ENCODE results near the gene ETV3.
A peak's percentile ranks its signal among the peaks of the same experiment; 100 is the strongest.

ETV3 gene

GRCh38 chr1:157170677-157171515, 32.7 kb upstream of the ETV3 start:
- no peak overlapping the region for H3K4me2 ChIP-seq (ENCODE audit: insufficient read depth, low read length)
- peaks cover 7% of the 10 kb centered on the region for H3K27me3 ChIP-seq (ENCODE audit: insufficient read depth, low read length, poor library complexity)
- no peak overlapping the region for H3K9ac ChIP-seq (ENCODE audit: low read depth, low read length)
- ATAC-seq (ENCODE audit: insufficient read depth, low read depth) (no peak), DNase-seq (peak; percentile 52)
- no peak overlapping the region for H3K4me3 ChIP-seq (ENCODE audit: low read depth in 1 of 2, low read length in 2 of 2)
- no peaks in the 10 kb centered on the region for H3K9me3 ChIP-seq (ENCODE audit: insufficient read depth, low read length, severe bottlenecking)
- no peaks in the 10 kb centered on the region for H3K4me1 ChIP-seq (ENCODE audit: insufficient read depth, low read length)
- H2AFZ ChIP-seq (ENCODE audit: low read depth, low read length), result no peak overlapping the region
- no peaks in the 10 kb centered on the region for H3K79me2 ChIP-seq (ENCODE audit: insufficient read depth, low read length)
- no peak overlapping the region for H3K27ac ChIP-seq (ENCODE audit: low read length)
- no peaks in the 10 kb centered on the region for H4K20me1 ChIP-seq (ENCODE audit: insufficient read depth, low read length)
- H3K36me3 ChIP-seq (ENCODE audit: insufficient read depth, low read length), result no peaks in the 10 kb centered on the region
- TF ChIP-seq EZH2 (IDR thresholded peaks at IDR 0.05; ENCODE audit: borderline replicate concordance, low read depth, low read length, severe bottlenecking), result no peak
- TF ChIP-seq, protein P1, sequence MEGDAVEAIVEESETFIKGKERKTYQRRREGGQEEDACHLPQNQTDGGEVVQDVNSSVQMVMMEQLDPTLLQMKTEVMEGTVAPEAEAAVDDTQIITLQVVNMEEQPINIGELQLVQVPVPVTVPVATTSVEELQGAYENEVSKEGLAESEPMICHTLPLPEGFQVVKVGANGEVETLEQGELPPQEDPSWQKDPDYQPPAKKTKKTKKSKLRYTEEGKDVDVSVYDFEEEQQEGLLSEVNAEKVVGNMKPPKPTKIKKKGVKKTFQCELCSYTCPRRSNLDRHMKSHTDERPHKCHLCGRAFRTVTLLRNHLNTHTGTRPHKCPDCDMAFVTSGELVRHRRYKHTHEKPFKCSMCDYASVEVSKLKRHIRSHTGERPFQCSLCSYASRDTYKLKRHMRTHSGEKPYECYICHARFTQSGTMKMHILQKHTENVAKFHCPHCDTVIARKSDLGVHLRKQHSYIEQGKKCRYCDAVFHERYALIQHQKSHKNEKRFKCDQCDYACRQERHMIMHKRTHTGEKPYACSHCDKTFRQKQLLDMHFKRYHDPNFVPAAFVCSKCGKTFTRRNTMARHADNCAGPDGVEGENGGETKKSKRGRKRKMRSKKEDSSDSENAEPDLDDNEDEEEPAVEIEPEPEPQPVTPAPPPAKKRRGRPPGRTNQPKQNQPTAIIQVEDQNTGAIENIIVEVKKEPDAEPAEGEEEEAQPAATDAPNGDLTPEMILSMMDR (IDR thresholded peaks at IDR 0.05; ENCODE audit: borderline replicate concordance, extremely low read depth, low read length, poor library complexity, severe bottlenecking), result peak; percentile 55

- H3K27ac ChIP-seq (ENCODE audit: low read length), result no peak overlapping the region
- H4K20me1 ChIP-seq (ENCODE audit: insufficient read depth, low read length), result no peaks in the 10 kb centered on the region
- H3K4me3 ChIP-seq (ENCODE audit: low read depth in 1 of 2, low read length in 2 of 2), result no peak overlapping the region
- no peaks in the 10 kb centered on the region for H3K9me3 ChIP-seq (ENCODE audit: insufficient read depth, low read length, severe bottlenecking)
- no peak for ATAC-seq (ENCODE audit: insufficient read depth, low read depth)
- H3K4me2 ChIP-seq (ENCODE audit: insufficient read depth, low read length), result no peak overlapping the region
- no peaks in the 10 kb centered on the region for H3K4me1 ChIP-seq (ENCODE audit: insufficient read depth, low read length)
- H3K36me3 ChIP-seq (ENCODE audit: insufficient read depth, low read length), result no peaks in the 10 kb centered on the region
- H3K27me3 ChIP-seq (ENCODE audit: insufficient read depth, low read length, poor library complexity), result peaks cover 7% of the 10 kb centered on the region
- H3K9ac ChIP-seq (ENCODE audit: low read depth, low read length), result no peak overlapping the region
- TF ChIP-seq EZH2 (IDR thresholded peaks at IDR 0.05; ENCODE audit: borderline replicate concordance, low read depth, low read length, severe bottlenecking), result no peak
- TF ChIP-seq, protein P1 (IDR thresholded peaks at IDR 0.05; ENCODE audit: borderline replicate concordance, extremely low read depth, low read length, poor library complexity, severe bottlenecking), result no peak
- H2AFZ ChIP-seq (ENCODE audit: low read depth, low read length), result no peak overlapping the region
- DNase-seq, result no peak
- no peaks in the 10 kb centered on the region for H3K79me2 ChIP-seq (ENCODE audit: insufficient read depth, low read length)
Measured at GRCh38 chr1:157168015-157168414, 29.8 kb upstream of the ETV3 start.

- Histone ChIP-seq H3K4me3 (ENCODE audit: low read depth in 1 of 2, low read length in 2 of 2) (no peak overlapping the region), H3K9ac (ENCODE audit: low read depth, low read length) (no peak overlapping the region), H3K27me3 (ENCODE audit: insufficient read depth, low read length, poor library complexity) (peaks cover 7% of the 10 kb centered on the region), H3K79me2 (ENCODE audit: insufficient read depth, low read length) (no peaks in the 10 kb centered on the region), H4K20me1 (ENCODE audit: insufficient read depth, low read length) (no peaks in the 10 kb centered on the region), H3K4me1 (ENCODE audit: insufficient read depth, low read length) (no peaks in the 10 kb centered on the region), H2AFZ (ENCODE audit: low read depth, low read length) (no peak overlapping the region), H3K36me3 (ENCODE audit: insufficient read depth, low read length) (no peaks in the 10 kb centered on the region), H3K4me2 (ENCODE audit: insufficient read depth, low read length) (no peak overlapping the region), H3K9me3 (ENCODE audit: insufficient read depth, low read length, severe bottlenecking) (no peaks in the 10 kb centered on the region), H3K27ac (ENCODE audit: low read length) (no peak overlapping the region)
- ATAC-seq (ENCODE audit: insufficient read depth, low read depth), result no peak
- no peak for DNase-seq
- no peak for TF ChIP-seq EZH2 (IDR thresholded peaks at IDR 0.05; ENCODE audit: borderline replicate concordance, low read depth, low read length, severe bottlenecking)
- TF ChIP-seq, protein P1 (IDR thresholded peaks at IDR 0.05; ENCODE audit: borderline replicate concordance, extremely low read depth, low read length, poor library complexity, severe bottlenecking), result no peak
Measured at GRCh38 chr1:157167437-157167836, 29.2 kb upstream of the ETV3 start.

All from DND-41 (cell line).